OCI-LY7 (cell line): Measurements from ENCODE around the gene TRHDE. TPM values are rescaled to one million over a fixed set of nuclear protein-coding genes. Genes with fewer than 3 reads are reported as not detected.

Source experiments
- BruUV-seq: library from RNA; stranded (reverse); fragments of 400-500 nt; replicated peaks from 2 replicates; lab custom pipeline; 2021; lab: Mats Ljungman, UMichigan
- CTCF ChIA-PET: fragments of 300-600 bp; sonication (Branson Sonifier 250); formaldehyde crosslinking; loops from one replicate; lab custom pipeline; 2022; ENCODE audit warnings: antibody characterized with exemption; ENCODE audit not compliant: unreplicated experiment; lab: Charles Lee
- POLR2A ChIA-PET: fragments of 300-600 bp; sonication (Branson Sonifier 250); formaldehyde crosslinking; loops from one replicate; lab custom pipeline; 2022; ENCODE audit warnings: antibody characterized with exemption; lab: Charles Lee
- DNase-seq: peaks from one replicate; pipeline ENCODE4 v3.0.0-alpha.2; 2015; ENCODE audit warnings: low spot score
- H2AFZ ChIP-seq: fragments of 200-600 bp; sonication (generic), shearing (Covaris generic); 2 replicates; pipeline ENCODE4 v1.6.1; 2014; ENCODE audit warnings: mild to moderate bottlenecking, antibody characterized with exemption, low read length, moderate library complexity
- H3K27ac ChIP-seq: fragments of 200-600 bp; sonication (generic); 2 replicates; pipeline ENCODE4 v1.5.1; 2014; ENCODE audit warnings: mixed run types, low read depth, mild to moderate bottlenecking, moderate library complexity, low read length, inconsistent platforms; ENCODE audit not compliant: poor library complexity, severe bottlenecking
- H3K36me3 ChIP-seq: fragments of 200-600 bp; sonication (generic); 2 replicates; pipeline ENCODE4 v1.6.1; 2014; ENCODE audit warnings: mild to moderate bottlenecking, antibody characterized with exemption, low read length, moderate library complexity, mixed read lengths; ENCODE audit not compliant: insufficient read depth
- H3K4me1 ChIP-seq: fragments of 200-600 bp; sonication (generic); 2 replicates; pipeline ENCODE4 v1.5.1; 2014; ENCODE audit warnings: mild to moderate bottlenecking, low read length; ENCODE audit not compliant: insufficient read depth, poor library complexity, severe bottlenecking
- H3K4me2 ChIP-seq: fragments of 200-600 bp; sonication (generic); 2 replicates; pipeline ENCODE4 v1.6.1; 2014; ENCODE audit warnings: mild to moderate bottlenecking, low read length
- H3K4me3 ChIP-seq: fragments of 200-600 bp; sonication (generic); 2 replicates; pipeline ENCODE4 v1.5.1; 2014; ENCODE audit warnings: mild to moderate bottlenecking, low read depth, low read length; ENCODE audit not compliant: poor library complexity, severe bottlenecking
- H3K79me2 ChIP-seq: fragments of 200-600 bp; sonication (generic); 2 replicates; pipeline ENCODE4 v1.6.1; 2016; ENCODE audit warnings: low read depth, mild to moderate bottlenecking, low read length, moderate library complexity, mixed read lengths; ENCODE audit not compliant: insufficient read depth
- H3K9me2 ChIP-seq: fragments of 200-600 bp; sonication (generic); 2 replicates; pipeline ENCODE4 v1.6.1; 2016; ENCODE audit warnings: mild to moderate bottlenecking, low read length, mixed read lengths; ENCODE audit not compliant: insufficient read depth
- H3K9me3 ChIP-seq: fragments of 200-600 bp; sonication (generic); 2 replicates; pipeline ENCODE4 v1.6.1; 2014; ENCODE audit warnings: mild to moderate bottlenecking, mixed run types, low read length, mixed read lengths
- H4K20me1 ChIP-seq: fragments of 200-600 bp; sonication (generic); 2 replicates; pipeline ENCODE4 v1.6.1; 2014; ENCODE audit warnings: mild to moderate bottlenecking, antibody characterized with exemption, low read length, moderate library complexity, mixed read lengths; ENCODE audit not compliant: insufficient read depth
- CTCF ChIP-seq: fragments of 200-600 bp; sonication (generic); conservative IDR thresholded peaks from 2 replicates; pipeline ENCODE4 v1.5.1; 2014; ENCODE audit warnings: mild to moderate bottlenecking, antibody characterized with exemption, low read length, moderate library complexity, mixed read lengths
- EZH2phosphoT487 ChIP-seq: fragments of 200-600 bp; sonication (generic); IDR thresholded peaks from 2 replicates; pipeline ENCODE4 v1.6.1; 2018; ENCODE audit warnings: low read depth, borderline replicate concordance, mild to moderate bottlenecking, mixed run types, antibody characterized with exemption, low read length, moderate library complexity, mixed read lengths
- intact Hi-C: fragments of 100-400 bp; cut with micrococcal nuclease; formaldehyde crosslinking; loops from one replicate; pipeline ENCODE4 v1.10.0; 2022; ENCODE audit not compliant: unreplicated experiment
- total RNA-seq, 2 experiments: library from RNA; depleted of rRNA in 1 of 2; stranded (reverse); fragments of >200 nt in 1 of 2; shearing (Covaris generic) in 1 of 2; gene quantifications; 2 replicates each; pipeline ENCODE4 v1.2.3, GENCODE V29; 2014 to 2022

The TRHDE gene
- total RNA-seq, 2 experiments from 2014 or later: not detected

- ChIA-PET CTCF (no interaction called here), POLR2A (interaction anchor here (0.6 kb wide), 1 partner anchor 1003 kb away, joined by 3 read pairs; no protein-coding TSS in a partner anchor)
- Histone ChIP-seq H3K4me2 (no peak overlapping the region), H3K27ac (no peak overlapping the region), H3K4me3 (no peak overlapping the region), H2AFZ (no peak overlapping the region), H3K36me3 (no peaks in the 10 kb centered on the region), H3K9me2 (no peaks in the 10 kb centered on the region), H3K4me1 (no peaks in the 10 kb centered on the region), H3K9me3 (no peaks in the 10 kb centered on the region), H4K20me1 (no peaks in the 10 kb centered on the region), H3K79me2 (no peaks in the 10 kb centered on the region)
- no TSS peak for BruUV-seq
- DNase-seq: no peak
- TF ChIP-seq EZH2phosphoT487 (no peak), CTCF (no peak)
- intact Hi-C loops: no loop called here
Observed at GRCh38 chr12:72261885-72262284, 10.3 kb upstream of the TRHDE start.

GRCh38 chr12:72264548-72265175 lies 7.5 kb upstream of the TRHDE start:
- H3K27ac ChIP-seq: no peak overlapping the region
- H3K79me2 ChIP-seq: no peaks in the 10 kb centered on the region
- intact Hi-C loops: no loop called here
- peak; percentile 79 for TF ChIP-seq CTCF
- no peak for TF ChIP-seq EZH2phosphoT487
- H3K36me3 ChIP-seq: no peaks in the 10 kb centered on the region
- ChIA-PET POLR2A (interaction anchor here (0.5 to 0.7 kb wide), 2 partner anchors 1429 to 1440 kb away, joined by 3 read pairs; no protein-coding TSS in a partner anchor), CTCF (no interaction called here)
- H4K20me1 ChIP-seq: no peaks in the 10 kb centered on the region
- no peaks in the 10 kb centered on the region for H3K4me1 ChIP-seq
- H3K9me3 ChIP-seq: no peaks in the 10 kb centered on the region
- H3K4me2 ChIP-seq: no peak overlapping the region
- H2AFZ ChIP-seq: no peak overlapping the region
- peak; percentile 13 for DNase-seq
- H3K4me3 ChIP-seq: no peak overlapping the region
- no peaks in the 10 kb centered on the region for H3K9me2 ChIP-seq
- BruUV-seq: no TSS peak

GRCh38 chr12:72267974-72268373 lies 4.2 kb upstream of the TRHDE start:
- H3K9me2 ChIP-seq: no peaks in the 10 kb centered on the region
- H4K20me1 ChIP-seq: no peaks in the 10 kb centered on the region
- intact Hi-C loops: no loop called here
- H3K27ac ChIP-seq: no peak overlapping the region
- CTCF ChIA-PET: no interaction called here
- H3K4me2 ChIP-seq: no peak overlapping the region
- H3K4me3 ChIP-seq: no peak overlapping the region
- no peaks in the 10 kb centered on the region for H3K4me1 ChIP-seq
- TF ChIP-seq EZH2phosphoT487: no peak
- TF ChIP-seq CTCF: peak; percentile 56
- no peak overlapping the region for H2AFZ ChIP-seq
- no peaks in the 10 kb centered on the region for H3K79me2 ChIP-seq
- POLR2A ChIA-PET: interaction anchor here (0.8 kb wide), 1 partner anchor 1070 kb away, joined by 3 read pairs; no protein-coding TSS in a partner anchor
- no peaks in the 10 kb centered on the region for H3K36me3 ChIP-seq
- DNase-seq: peak; percentile 0
- H3K9me3 ChIP-seq: no peaks in the 10 kb centered on the region
- BruUV-seq: no TSS peak
